Erythroblast (primary cell): ENCODE data around the gene CHRNA5.
"Not testable (repeated sequence)": the region's sequence is repeated elsewhere in the genome, so short reads cannot be mapped to it uniquely, and the experiment has no call there.

ENCODE experiments used
- DNase-seq, 2 experiments: peaks; one replicate each; lab custom pipeline; 2025; lab: John Stamatoyannopoulos, UW
- GATA1 ChIP-seq: IDR thresholded peaks from 2 replicates; pipeline ENCODE4 v1.6.1; 2011; ENCODE audit warnings: low read depth, mild to moderate bottlenecking, control low read depth, low read length, moderate library complexity
- POLR2A ChIP-seq: IDR thresholded peaks from 2 replicates; pipeline ENCODE4 v1.6.1; 2011; ENCODE audit warnings: mild to moderate bottlenecking, low read length

Gene CHRNA5

GRCh38 chr15:78550194-78550593 lies 15.1 kb upstream of the CHRNA5 start:
- no peak for TF ChIP-seq POLR2A
- no peak for TF ChIP-seq GATA1
- DNase-seq = no peak

- TF ChIP-seq POLR2A (no peak), GATA1 (no peak)
- no peak for DNase-seq
Observed at GRCh38 chr15:78550815-78551214, 14.5 kb upstream of the CHRNA5 start.

GRCh38 chr15:78551902-78552301 lies 13.4 kb upstream of the CHRNA5 start:
- TF ChIP-seq GATA1 = no peak
- no peak for TF ChIP-seq POLR2A
- no peak for DNase-seq

- DNase-seq = no peak
- TF ChIP-seq POLR2A (no peak), GATA1 (no peak)
Observed at GRCh38 chr15:78552597-78552996, 12.7 kb upstream of the CHRNA5 start.

- DNase-seq = not testable (repeated sequence)
Observed at GRCh38 chr15:78560201-78560600, 5.1 kb upstream of the CHRNA5 start.

GRCh38 chr15:78561490-78561889 lies 3.8 kb upstream of the CHRNA5 start:
- TF ChIP-seq POLR2A (no peak), GATA1 (no peak)
- no peak for DNase-seq

GRCh38 chr15:78563092-78563491 lies 2.2 kb upstream of the CHRNA5 start:
- DNase-seq = no peak
- TF ChIP-seq GATA1 (no peak), POLR2A (no peak)

- TF ChIP-seq GATA1 (no peak), POLR2A (no peak)
- DNase-seq = no peak
Observed at GRCh38 chr15:78564743-78565096, 600 bp upstream of the CHRNA5 start.

- DNase-seq = no peak
Observed at GRCh38 chr15:78565951-78566774, 843 bp downstream of the CHRNA5 start.

GRCh38 chr15:78567531-78567930 lies 2.2 kb downstream of the CHRNA5 start:
- no peak for DNase-seq
- TF ChIP-seq POLR2A (no peak), GATA1 (no peak)

More at GRCh38 chr15:78565951-78566774, 843 bp downstream of the CHRNA5 start:
- no peak for TF ChIP-seq POLR2A
- TF ChIP-seq GATA1 = no peak

- DNase-seq = no peak
- no peak for TF ChIP-seq GATA1
Observed at GRCh38 chr15:78570710-78571109, 5.4 kb downstream of the CHRNA5 start.

GRCh38 chr15:78571382-78571781 lies 6.1 kb downstream of the CHRNA5 start:
- DNase-seq = no peak
- TF ChIP-seq POLR2A (no peak), GATA1 (no peak)

- no peak for DNase-seq
- TF ChIP-seq POLR2A (no peak), GATA1 (no peak)
Observed at GRCh38 chr15:78573416-78573815, 8.1 kb downstream of the CHRNA5 start.

GRCh38 chr15:78574944-78575343 lies 9.6 kb downstream of the CHRNA5 start:
- TF ChIP-seq GATA1 (no peak), POLR2A (no peak)
- DNase-seq = no peak

- TF ChIP-seq POLR2A (no peak), GATA1 (no peak)
- no peak for DNase-seq
Observed at GRCh38 chr15:78597583-78597982, 32.3 kb downstream of the CHRNA5 start.
